ENCODE data around the gene PRPF19. TPM values are rescaled to one million over a fixed set of nuclear protein-coding genes. Genes with fewer than 3 reads are reported as not detected.

Gene PRPF19
- total and polyA plus RNA-seq, 9 of the 15 experiments (the other 6 are each of a cell fraction or from before 2014, with no cell fraction given), result 9.4 to 212 (median 73.2) TPM

DNA sequence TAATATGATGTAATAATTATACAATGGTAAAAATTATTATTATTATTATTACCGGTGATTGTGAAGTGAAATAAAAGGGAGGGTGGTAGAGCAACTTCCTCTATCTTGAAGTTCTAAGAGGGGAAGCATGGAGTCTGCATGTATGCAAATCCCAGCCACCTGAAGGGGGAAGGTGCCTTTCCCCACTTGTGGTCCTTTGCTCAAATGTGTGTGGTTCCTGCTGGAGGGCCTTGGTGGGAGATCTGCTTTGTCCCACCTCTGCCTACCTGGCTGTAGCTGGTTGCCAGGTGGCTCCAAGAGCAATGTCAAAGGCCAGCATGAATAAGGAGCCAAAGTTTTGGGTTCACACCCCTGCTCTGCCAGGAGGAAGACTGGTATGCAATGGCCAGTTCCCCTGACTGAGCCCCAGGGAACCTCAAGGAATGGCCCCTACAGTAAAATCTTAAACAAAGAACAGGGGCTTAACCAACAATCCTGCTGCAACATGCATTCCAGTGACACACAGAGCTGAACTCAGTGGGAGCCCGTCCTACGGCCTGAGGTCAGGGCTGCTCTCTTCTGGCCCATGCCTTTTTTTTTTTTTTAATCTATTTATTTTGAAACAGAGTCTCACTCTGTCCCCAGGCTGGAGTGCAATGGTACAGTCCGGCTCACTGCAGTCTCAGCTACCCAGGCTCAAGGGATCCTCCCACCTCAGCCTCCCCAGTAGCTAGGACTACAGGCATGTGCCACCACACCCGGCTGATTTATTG, 26.4 kb upstream of the PRPF19 start:
- H3K4me2 ChIP-seq (ENCODE audit: insufficient read depth, low read length), result no peak overlapping the region
- CTCF ChIA-PET (ENCODE audit: low intra/inter-chr PET ratio), result interaction anchor here (0.6 kb wide), 1 partner anchor 21 kb away, joined by 4 read pairs; no protein-coding TSS in a partner anchor
- H3K36me3 ChIP-seq (ENCODE audit: control insufficient read depth, insufficient read depth, low read length), result no peaks in the 10 kb centered on the region
- peaks cover 0 to 28% of the 10 kb centered on the region in 2 experiments; a peak in 1 of 5 replicates for H3K4me1 ChIP-seq (replicated peaks in 1 of 2; ENCODE audit: control insufficient read depth in 2 of 2, insufficient read depth in 2 of 2, low read length in 2 of 2)
- in situ Hi-C loops (cut with MboI), result no loop called here
- H3K27ac ChIP-seq (ENCODE audit: extremely low read depth, low read depth, low read length), result no peak overlapping the region
- no peak overlapping the region for H3K4me3 ChIP-seq
- TF ChIP-seq, protein P1, sequence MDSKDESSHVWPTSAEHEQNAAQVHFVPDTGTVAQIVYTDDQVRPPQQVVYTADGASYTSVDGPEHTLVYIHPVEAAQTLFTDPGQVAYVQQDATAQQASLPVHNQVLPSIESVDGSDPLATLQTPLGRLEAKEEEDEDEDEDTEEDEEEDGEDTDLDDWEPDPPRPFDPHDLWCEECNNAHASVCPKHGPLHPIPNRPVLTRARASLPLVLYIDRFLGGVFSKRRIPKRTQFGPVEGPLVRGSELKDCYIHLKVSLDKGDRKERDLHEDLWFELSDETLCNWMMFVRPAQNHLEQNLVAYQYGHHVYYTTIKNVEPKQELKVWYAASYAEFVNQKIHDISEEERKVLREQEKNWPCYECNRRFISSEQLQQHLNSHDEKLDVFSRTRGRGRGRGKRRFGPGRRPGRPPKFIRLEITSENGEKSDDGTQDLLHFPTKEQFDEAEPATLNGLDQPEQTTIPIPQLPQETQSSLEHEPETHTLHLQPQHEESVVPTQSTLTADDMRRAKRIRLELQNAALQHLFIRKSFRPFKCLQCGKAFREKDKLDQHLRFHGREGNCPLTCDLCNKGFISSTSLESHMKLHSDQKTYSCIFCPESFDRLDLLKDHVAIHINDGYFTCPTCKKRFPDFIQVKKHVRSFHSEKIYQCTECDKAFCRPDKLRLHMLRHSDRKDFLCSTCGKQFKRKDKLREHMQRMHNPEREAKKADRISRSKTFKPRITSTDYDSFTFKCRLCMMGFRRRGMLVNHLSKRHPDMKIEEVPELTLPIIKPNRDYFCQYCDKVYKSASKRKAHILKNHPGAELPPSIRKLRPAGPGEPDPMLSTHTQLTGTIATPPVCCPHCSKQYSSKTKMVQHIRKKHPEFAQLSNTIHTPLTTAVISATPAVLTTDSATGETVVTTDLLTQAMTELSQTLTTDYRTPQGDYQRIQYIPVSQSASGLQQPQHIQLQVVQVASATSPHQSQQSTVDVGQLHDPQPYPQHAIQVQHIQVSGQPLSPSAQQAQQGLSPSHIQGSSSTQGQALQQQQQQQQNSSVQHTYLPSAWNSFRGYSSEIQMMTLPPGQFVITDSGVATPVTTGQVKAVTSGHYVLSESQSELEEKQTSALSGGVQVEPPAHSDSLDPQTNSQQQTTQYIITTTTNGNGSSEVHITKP (IDR thresholded peaks at IDR 0.05; ENCODE audit: partially characterized antibody), result peak; percentile 93
- no peak for TF ChIP-seq MIER1 (IDR thresholded peaks at IDR 0.05; ENCODE audit: low read depth)
- no peak for TF ChIP-seq CEBPG (CRISPR knock-in tag; IDR thresholded peaks at IDR 0.05)
- peak in 1 of 2 experiments; percentile 53; a peak in 1 of 4 replicates for TF ChIP-seq CEBPG (tag; conservative IDR thresholded peaks at IDR 0.05 in 1 of 2, IDR thresholded peaks at IDR 0.05 in 1 of 2)
- H3K9me1 ChIP-seq (ENCODE audit: control insufficient read depth, insufficient read depth, low read length), result no peaks in the 10 kb centered on the region
- FAIRE-seq (no peak), DNase-seq (ENCODE audit: extremely low read depth in 1 of 4, low spot score in 3 of 4) (no peak), ATAC-seq (0 out of 3 replicates have a peak, but pooled peaks have one; percentile 9)
- H3K9me3 ChIP-seq (replicated peaks; ENCODE audit: control insufficient read depth, insufficient read depth, low read depth, low read length), result no peaks in the 10 kb centered on the region
- no TSS peak for BruUV-seq (replicated peaks)
- intact Hi-C loops (cut with micrococcal nuclease), result no loop called here
- no peak overlapping the region for H2AFZ ChIP-seq (ENCODE audit: low read depth, low read length)
- WGBS (ENCODE audit: insufficient coverage, low coverage, missing lambda C conversion rate), result 7% methylated on average over 4 of the region's 5 CpGs
- peaks cover 17% of the 10 kb centered on the region; the same call in 1 of the 2 replicates for H4K20me1 ChIP-seq (replicated peaks; ENCODE audit: control insufficient read depth, insufficient read depth, low read length)
- peaks cover 77 to 96% of the 10 kb centered on the region in 2 experiments for H3K27me3 ChIP-seq (ENCODE audit: control insufficient read depth in 2 of 2, insufficient read depth in 2 of 2, low read length in 2 of 2)
- POLR2A ChIA-PET, result interaction anchor here (0.7 kb wide), 1 partner anchor 10 kb away, joined by 3 read pairs; no protein-coding TSS in a partner anchor
- H3K79me2 ChIP-seq (ENCODE audit: control insufficient read depth, insufficient read depth, low read length), result no peaks in the 10 kb centered on the region
- no peak overlapping the region for H3K9ac ChIP-seq (ENCODE audit: insufficient read depth in 1 of 2, low read depth in 2 of 2, low read length in 2 of 2)
